Neuronal stem cell (in vitro differentiated cells): ENCODE data around the gene HARS2.
"Not testable (repeated sequence)": the region's sequence is repeated elsewhere in the genome, so short reads cannot be mapped to it uniquely, and the experiment has no call there.

Experiments
- DNase-seq: peaks from one replicate; pipeline ENCODE4 v3.0.0-alpha.2; 2013; ENCODE audit warnings: low spot score
- H2AFZ ChIP-seq: one replicate; pipeline ENCODE4 v1.6.1; 2013; ENCODE audit warnings: mild to moderate bottlenecking, low read length, inconsistent platforms
- H2AK5ac ChIP-seq: 2 replicates; pipeline ENCODE4 v1.6.1; 2013; ENCODE audit warnings: low read depth, mild to moderate bottlenecking, inconsistent platforms, low read length, moderate library complexity, mixed read lengths
- H2BK120ac ChIP-seq: 2 replicates; pipeline ENCODE4 v1.6.1; 2013; ENCODE audit warnings: low read depth, mild to moderate bottlenecking, inconsistent platforms, low read length, moderate library complexity, mixed read lengths
- H2BK12ac ChIP-seq: one replicate; pipeline ENCODE4 v1.6.1; 2013; ENCODE audit warnings: low read length, inconsistent platforms
- H2BK15ac ChIP-seq: 2 replicates; pipeline ENCODE4 v1.6.1; 2013; ENCODE audit warnings: mild to moderate bottlenecking, low read length, inconsistent platforms, mixed read lengths
- H2BK5ac ChIP-seq: one replicate; pipeline ENCODE4 v1.6.1; 2013; ENCODE audit warnings: inconsistent platforms, mild to moderate bottlenecking, low read length, moderate library complexity
- H3K14ac ChIP-seq: one replicate; pipeline ENCODE4 v1.6.1; 2013; ENCODE audit warnings: low read length, inconsistent platforms
- H3K18ac ChIP-seq: 2 replicates; pipeline ENCODE4 v1.6.1; 2013; ENCODE audit warnings: low read length, inconsistent platforms
- H3K23ac ChIP-seq: 2 replicates; pipeline ENCODE4 v1.6.1; 2013; ENCODE audit warnings: low read depth, mild to moderate bottlenecking, mixed read lengths, low read length, inconsistent platforms; ENCODE audit not compliant: poor library complexity
- H3K27ac ChIP-seq: replicated peaks from 3 replicates; pipeline ENCODE4 v1.5.1; 2013; ENCODE audit warnings: low read length, inconsistent platforms
- H3K27me3 ChIP-seq, 3 experiments: 2 replicates each; pipeline ENCODE4 v1.6.1; 2013; ENCODE audit warnings: low read length in 3 of 3, mild to moderate bottlenecking in 2 of 3, inconsistent platforms in 1 of 3, low read depth in 1 of 3, mixed read lengths in 1 of 3, moderate library complexity in 1 of 3; ENCODE audit not compliant: control insufficient read depth in 3 of 3, insufficient read depth in 3 of 3
- H3K36me3 ChIP-seq, 2 donors: replicated peaks in 1 of 2; 2 replicates each; pipeline ENCODE4 v1.6.1; 2013; ENCODE audit warnings: low read length in 2 of 2; ENCODE audit not compliant: control insufficient read depth in 2 of 2, insufficient read depth in 2 of 2
- H3K4ac ChIP-seq: 2 replicates; pipeline ENCODE4 v1.6.1; 2013; ENCODE audit warnings: inconsistent platforms, mild to moderate bottlenecking, low read length, moderate library complexity
- H3K4me1 ChIP-seq, 2 donors: 1 replicate in 1 of 2; 2 replicates in 1 of 2; pipeline ENCODE4 v1.6.1; 2013; ENCODE audit warnings: low read length in 2 of 2, low read depth in 1 of 2; ENCODE audit not compliant: control insufficient read depth in 2 of 2, insufficient read depth in 1 of 2
- H3K4me2 ChIP-seq: one replicate; pipeline ENCODE4 v1.6.1; 2013; ENCODE audit warnings: mild to moderate bottlenecking, low read length, inconsistent platforms; ENCODE audit not compliant: insufficient read depth, poor library complexity, severe bottlenecking
- H3K4me3 ChIP-seq, 2 donors: 2 replicates each; pipeline ENCODE4 v1.5.1; 2013; ENCODE audit warnings: low read length in 2 of 2, mild to moderate bottlenecking in 2 of 2, inconsistent platforms in 1 of 2, moderate library complexity in 1 of 2
- H3K79me1 ChIP-seq: one replicate; pipeline ENCODE4 v1.6.1; 2013; ENCODE audit warnings: low read depth, mild to moderate bottlenecking, inconsistent platforms, low read length, moderate library complexity
- H3K9ac ChIP-seq: one replicate; pipeline ENCODE4 v1.6.1; 2013; ENCODE audit warnings: mild to moderate bottlenecking, low read depth, low read length, inconsistent platforms; ENCODE audit not compliant: poor library complexity
- H3K9me3 ChIP-seq, 2 donors: replicated peaks in 1 of 2; 2 replicates each; pipeline versions ENCODE3 to v1.6.1; 2013; ENCODE audit warnings: low read length in 2 of 2, mild to moderate bottlenecking in 2 of 2, inconsistent platforms in 1 of 2, low read depth in 1 of 2, mixed read lengths in 1 of 2, moderate library complexity in 1 of 2; ENCODE audit not compliant: control insufficient read depth in 2 of 2, insufficient read depth in 1 of 2
- H4K8ac ChIP-seq: one replicate; pipeline ENCODE4 v1.6.1; 2013; ENCODE audit warnings: low read depth, mild to moderate bottlenecking, inconsistent platforms, low read length, moderate library complexity
- H4K91ac ChIP-seq: one replicate; pipeline ENCODE4 v1.6.1; 2013; ENCODE audit warnings: low read length, low read depth, mild to moderate bottlenecking, inconsistent platforms; ENCODE audit not compliant: poor library complexity
- WGBS, 2 donors: extraction: QIAGEN DNeasy Blood & Tissue Kit; methylation state at CpG; one replicate each; pipeline ENCODE4 v1.1.7; 2013; ENCODE audit warnings: missing lambda C conversion rate in 2 of 2, mixed read lengths in 1 of 2; ENCODE audit not compliant: insufficient read length in 2 of 2, insufficient replicate concordance in 1 of 2; ENCODE audit errors: extremely low coverage in 2 of 2; 5-methylcytosine and 5-hydroxymethylcytosine counted together

The HARS2 gene

GRCh38 chr5:140711794-140712193 lies 20.5 kb downstream of the HARS2 start:
- peak overlapping the region in 1 of 2 donors; percentile 58 for H3K4me3 ChIP-seq
- no CpG with 5 or more reads among the region's 1 CpG for WGBS, 2 donors

GRCh38 chr5:140713562-140714094 lies 22.4 kb downstream of the HARS2 start:
- Histone ChIP-seq H4K8ac (no peak overlapping the region), H2BK15ac (no peak overlapping the region), H2AFZ (no peak overlapping the region), H3K4me1 (no peaks in the 10 kb centered on the region), H3K4me2 (no peak overlapping the region), H3K4me3 (no peak overlapping the region), H4K91ac (no peak overlapping the region), H3K9ac (no peak overlapping the region), H3K79me1 (peaks cover 2% of the 10 kb centered on the region), H3K18ac (no peak overlapping the region), H3K27me3 (no peaks in the 10 kb centered on the region), H2BK5ac (no peak overlapping the region), H3K27ac (no peak overlapping the region), H2BK12ac (no peak overlapping the region), H3K4ac (no peak overlapping the region), H2BK120ac (no peak overlapping the region), H3K23ac (no peak overlapping the region), H2AK5ac (no peak overlapping the region), H3K36me3 (no peaks in the 10 kb centered on the region), H3K9me3 (no peaks in the 10 kb centered on the region), H3K14ac (no peak overlapping the region)
- no peak for DNase-seq
- WGBS, 2 donors = no CpG with 5 or more reads among the region's 1 CpG

More at GRCh38 chr5:140711794-140712193, 20.5 kb downstream of the HARS2 start:
- Histone ChIP-seq H3K18ac (no peak overlapping the region), H2BK15ac (no peak overlapping the region), H3K4ac (no peak overlapping the region), H4K91ac (no peak overlapping the region), H2AFZ (peak overlapping the region; percentile 83), H4K8ac (no peak overlapping the region), H3K27me3 (no peaks in the 10 kb centered on the region), H2BK5ac (no peak overlapping the region), H3K14ac (no peak overlapping the region), H3K79me1 (no peaks in the 10 kb centered on the region), H3K9me3 (no peaks in the 10 kb centered on the region), H2BK120ac (no peak overlapping the region), H3K4me1 (no peaks in the 10 kb centered on the region), H3K36me3 (peaks cover 0 to 10% of the 10 kb centered on the region in 2 donors), H3K23ac (no peak overlapping the region), H2AK5ac (no peak overlapping the region), H3K27ac (no peak overlapping the region), H3K4me2 (no peak overlapping the region), H2BK12ac (no peak overlapping the region), H3K9ac (no peak overlapping the region)
- no peak for DNase-seq

GRCh38 chr5:140716238-140716637 lies 25.0 kb downstream of the HARS2 start:
- not testable (repeated sequence) for H3K27ac ChIP-seq, H3K9ac ChIP-seq, H3K4ac ChIP-seq, H3K4me2 ChIP-seq, H3K36me3 ChIP-seq, H3K9me3 ChIP-seq, DNase-seq, H3K14ac ChIP-seq, H3K27me3 ChIP-seq, H2AFZ ChIP-seq, H2BK12ac ChIP-seq, H4K8ac ChIP-seq, H2BK5ac ChIP-seq, H3K79me1 ChIP-seq, H2BK15ac ChIP-seq, H3K23ac ChIP-seq, H3K4me3 ChIP-seq, H4K91ac ChIP-seq, H2AK5ac ChIP-seq, H2BK120ac ChIP-seq, H3K4me1 ChIP-seq, H3K18ac ChIP-seq
- no CpG with 5 or more reads among the region's 2 CpGs for WGBS, 2 donors

- no peak overlapping the region for H2BK5ac ChIP-seq
- H2AFZ ChIP-seq = no peak overlapping the region
- H2BK15ac ChIP-seq = no peak overlapping the region
- H3K4ac ChIP-seq = no peak overlapping the region
- H3K4me2 ChIP-seq = no peak overlapping the region
- no peaks in the 10 kb centered on the region for H3K36me3 ChIP-seq
- no peaks in the 10 kb centered on the region for H3K9me3 ChIP-seq
- H3K4me3 ChIP-seq = no peak overlapping the region
- no CpG with 5 or more reads among the region's 7 CpGs for WGBS, 2 donors
- H3K14ac ChIP-seq = no peak overlapping the region
- H3K9ac ChIP-seq = no peak overlapping the region
- peaks cover 2% of the 10 kb centered on the region for H3K79me1 ChIP-seq
- H2AK5ac ChIP-seq = no peak overlapping the region
- H2BK120ac ChIP-seq = no peak overlapping the region
- no peaks in the 10 kb centered on the region for H3K27me3 ChIP-seq
- no peak overlapping the region for H3K18ac ChIP-seq
- no peak overlapping the region for H2BK12ac ChIP-seq
- no peaks in the 10 kb centered on the region for H3K4me1 ChIP-seq
- H3K27ac ChIP-seq = no peak overlapping the region
- H4K91ac ChIP-seq = no peak overlapping the region
- no peak overlapping the region for H3K23ac ChIP-seq
- no peak overlapping the region for H4K8ac ChIP-seq
- no peak for DNase-seq
Measured at GRCh38 chr5:140718266-140718592, 27.0 kb downstream of the HARS2 start.
